ENCODE measurements around the gene TAS2R9. TPM values are rescaled to one million over a fixed set of nuclear protein-coding genes. Genes with fewer than 3 reads are reported as not detected.

TAS2R9 gene
- total RNA-seq, 1 donor from 2014 or later = not detected

GRCh38 chr12:10759657-10760056 is 50.3 kb downstream of the TAS2R9 start:
- H3K27ac ChIP-seq = no peak overlapping the region
- H3K9me3 ChIP-seq = no peaks in the 10 kb centered on the region
- TF ChIP-seq POLR2A (IDR thresholded peaks at IDR 0.05) (no peak), POLR2AphosphoS5 (IDR thresholded peaks at IDR 0.05; ENCODE audit: insufficient read depth in 1 of 2, low read depth in 1 of 2) (no peak)
- no peaks in the 10 kb centered on the region for H3K36me3 ChIP-seq
- H3K27me3 ChIP-seq = no peaks in the 10 kb centered on the region
- no peak overlapping the region for H3K4me3 ChIP-seq
- intact Hi-C loops (cut with DNase I) = loop anchor here (10.0 kb wide), 1 partner anchor 895 kb away; the partner anchor contains the start of gene CLEC2B
- no peaks in the 10 kb centered on the region for H3K4me1 ChIP-seq
- no peak for DNase-seq (ENCODE audit: extremely low spot score in 2 of 2)

Small RNA genes lying within 50 kb of the gene (small RNA-seq; reads per million reads assigned to genes)
- not detected for gene PRR4

Other genes starting within 250 kb of the TAS2R9 start
- gene MAGOHB, start 196.6 kb downstream of the TAS2R9 start, total RNA-seq = 7.9 TPM
- 6.4 TPM for gene STYK1, start 136.1 kb downstream of the TAS2R9 start, total RNA-seq
- 356 TPM for gene YBX3, start 86.8 kb downstream of the TAS2R9 start, total RNA-seq
- not detected for gene TAS2R7, start 7.5 kb downstream of the TAS2R9 start, total RNA-seq
- gene TAS2R8, start 2.9 kb downstream of the TAS2R9 start, total RNA-seq = 0.98 TPM
- not detected for gene TAS2R10, start 16.2 kb upstream of the TAS2R9 start, total RNA-seq
- gene PRR4, start 39.3 kb upstream of the TAS2R9 start, total RNA-seq = 6.1 TPM
- gene PRH1, start 74.1 kb upstream of the TAS2R9 start, total RNA-seq = 21.6 TPM
- 7.1 TPM for gene TAS2R13, start 99.4 kb upstream of the TAS2R9 start, total RNA-seq
- not detected for gene PRH2, start 119.1 kb upstream of the TAS2R9 start, total RNA-seq
- 5.2 TPM for gene TAS2R14, start 129.1 kb upstream of the TAS2R9 start, total RNA-seq
- gene TAS2R50, start 176.7 kb upstream of the TAS2R9 start, total RNA-seq = 2.9 TPM
- gene TAS2R20, start 188.1 kb upstream of the TAS2R9 start, total RNA-seq = 4.7 TPM
- gene TAS2R19, start 212.5 kb upstream of the TAS2R9 start, total RNA-seq = 6.4 TPM
- gene TAS2R31, start 221.2 kb upstream of the TAS2R9 start, total RNA-seq = 3.2 TPM